Lower lobe of right lung (tissue), 2 donors: ENCODE measurements around the gene HECTD1. TPM values are rescaled to one million over a fixed set of nuclear protein-coding genes. Genes with fewer than 3 reads are reported as not detected.
"Not testable (repeated sequence)": the region's sequence is repeated elsewhere in the genome, so short reads cannot be mapped to it uniquely, and the experiment has no call there.

Source experiments
- ATAC-seq, 2 donors: fragments of 200-7000 bp; cut with Tn5 transposase; one replicate each; pipeline ENCODE4 v1.9.1; 2020 to 2022; ENCODE audit warnings: mild to moderate bottlenecking in 2 of 2, moderate library complexity in 2 of 2
- DNase-seq: peaks from one replicate; pipeline ENCODE4 v3.0.0-alpha.2; 2020
- H3K27ac ChIP-seq: fragments of 200-600 bp; one replicate; pipeline ENCODE4 v1.8.0; 2022
- H3K27me3 ChIP-seq: fragments of 200-600 bp; one replicate; pipeline ENCODE4 v1.8.0; 2022; ENCODE audit warnings: low read depth
- H3K36me3 ChIP-seq: fragments of 200-600 bp; one replicate; pipeline ENCODE4 v1.8.0; 2022; ENCODE audit warnings: mild to moderate bottlenecking
- H3K4me1 ChIP-seq: fragments of 200-600 bp; one replicate; pipeline ENCODE4 v1.8.0; 2022
- H3K4me3 ChIP-seq: fragments of 200-600 bp; one replicate; pipeline ENCODE4 v1.8.0; 2022; ENCODE audit warnings: mild to moderate bottlenecking
- H3K9me3 ChIP-seq: fragments of 200-600 bp; one replicate; pipeline ENCODE4 v1.8.0; 2022
- intact Hi-C: fragments of 100-400 bp; cut with DNase I; formaldehyde crosslinking; loops from one replicate; pipeline ENCODE4 v1.11.0; 2022
- total RNA-seq: library from RNA; stranded (reverse); fragmentation: NEBNext Ultra II Directional; extraction: Animal tissue kit (Norgen Biotek cat#: 25700); gene quantifications from one replicate; pipeline ENCODE4 v1.2.1, GENCODE V29; 2021
- TF ChIP-seq, protein P1 (sequence below): fragments of 200-600 bp; IDR thresholded peaks from one replicate; pipeline ENCODE4 v1.8.0; 2022; ENCODE audit warnings: antibody characterized with exemption, mild to moderate bottlenecking
- donor health status: DM: no; HTN: yes; CAD: no; lungs with severe emphysema.

The HECTD1 gene
- total RNA-seq, 1 donor from 2014 or later: 166 TPM

DNA sequence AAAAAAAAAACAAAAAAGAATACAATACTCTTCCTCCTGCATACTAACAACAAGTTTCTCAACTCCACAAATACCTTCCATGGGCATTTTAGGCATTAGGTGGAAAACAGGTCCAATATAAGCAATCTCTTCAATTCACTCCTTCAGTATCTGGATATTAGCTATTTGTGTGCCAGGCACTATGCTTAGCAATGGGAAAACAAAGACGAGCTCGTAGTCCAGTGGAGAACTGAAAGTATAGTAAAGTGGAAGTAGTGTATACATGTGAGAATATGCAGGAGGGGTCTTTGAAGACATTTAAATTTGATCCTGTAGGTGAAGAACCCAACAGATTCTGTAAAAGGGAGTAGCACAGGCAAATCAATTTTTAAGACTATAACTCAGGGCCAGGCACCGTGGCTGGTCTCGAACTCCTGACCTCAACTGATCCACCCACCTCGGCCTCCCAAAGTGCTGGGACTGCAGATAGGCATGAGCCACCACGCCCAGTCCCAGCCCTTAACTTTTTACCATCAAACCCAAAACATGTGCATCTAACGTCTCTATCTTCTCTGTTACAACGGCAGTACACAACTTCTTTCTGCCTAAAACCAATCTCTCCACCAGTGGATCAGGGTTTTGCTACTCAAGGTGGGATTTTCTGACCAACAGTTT is 10.6 kb downstream of the HECTD1 start:
- Histone ChIP-seq H3K9me3 (no peaks in the 10 kb centered on the region), H3K4me1 (peaks cover 60% of the 10 kb centered on the region), H3K4me3 (no peak overlapping the region), H3K36me3 (peaks cover 48% of the 10 kb centered on the region), H3K27ac (no peak overlapping the region), H3K27me3 (no peaks in the 10 kb centered on the region)
- TF ChIP-seq, protein P1, sequence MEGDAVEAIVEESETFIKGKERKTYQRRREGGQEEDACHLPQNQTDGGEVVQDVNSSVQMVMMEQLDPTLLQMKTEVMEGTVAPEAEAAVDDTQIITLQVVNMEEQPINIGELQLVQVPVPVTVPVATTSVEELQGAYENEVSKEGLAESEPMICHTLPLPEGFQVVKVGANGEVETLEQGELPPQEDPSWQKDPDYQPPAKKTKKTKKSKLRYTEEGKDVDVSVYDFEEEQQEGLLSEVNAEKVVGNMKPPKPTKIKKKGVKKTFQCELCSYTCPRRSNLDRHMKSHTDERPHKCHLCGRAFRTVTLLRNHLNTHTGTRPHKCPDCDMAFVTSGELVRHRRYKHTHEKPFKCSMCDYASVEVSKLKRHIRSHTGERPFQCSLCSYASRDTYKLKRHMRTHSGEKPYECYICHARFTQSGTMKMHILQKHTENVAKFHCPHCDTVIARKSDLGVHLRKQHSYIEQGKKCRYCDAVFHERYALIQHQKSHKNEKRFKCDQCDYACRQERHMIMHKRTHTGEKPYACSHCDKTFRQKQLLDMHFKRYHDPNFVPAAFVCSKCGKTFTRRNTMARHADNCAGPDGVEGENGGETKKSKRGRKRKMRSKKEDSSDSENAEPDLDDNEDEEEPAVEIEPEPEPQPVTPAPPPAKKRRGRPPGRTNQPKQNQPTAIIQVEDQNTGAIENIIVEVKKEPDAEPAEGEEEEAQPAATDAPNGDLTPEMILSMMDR: no peak
- DNase-seq (no peak), ATAC-seq (no peak)
- intact Hi-C loops: no loop called here

DNA sequence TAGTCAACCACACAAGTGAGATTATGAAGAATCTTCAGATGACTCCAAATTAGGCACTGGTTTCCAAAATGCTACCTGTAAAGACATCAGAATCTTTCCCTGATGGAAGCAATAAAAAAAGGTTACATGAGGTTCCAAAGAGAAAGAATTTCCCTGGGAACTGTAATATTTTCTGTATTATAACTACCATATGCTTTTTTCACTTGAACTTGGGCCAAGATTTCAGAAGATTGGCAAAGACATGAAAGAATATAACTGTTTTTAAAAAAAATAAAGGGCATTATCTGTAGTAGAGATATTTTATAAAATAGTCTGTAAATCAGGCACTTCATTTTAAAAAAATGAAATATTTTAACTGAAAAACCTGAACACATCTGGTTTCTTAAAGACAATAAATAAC is 12.9 kb downstream of the HECTD1 start:
- no peaks in the 10 kb centered on the region for H3K27me3 ChIP-seq
- H3K4me3 ChIP-seq: no peak overlapping the region
- intact Hi-C loops: no loop called here
- no peak overlapping the region for H3K27ac ChIP-seq
- peaks cover 41% of the 10 kb centered on the region for H3K4me1 ChIP-seq
- no peaks in the 10 kb centered on the region for H3K9me3 ChIP-seq
- peaks cover 51% of the 10 kb centered on the region for H3K36me3 ChIP-seq
- ATAC-seq (no peak), DNase-seq (no peak)
- TF ChIP-seq, protein P1: no peak

DNA sequence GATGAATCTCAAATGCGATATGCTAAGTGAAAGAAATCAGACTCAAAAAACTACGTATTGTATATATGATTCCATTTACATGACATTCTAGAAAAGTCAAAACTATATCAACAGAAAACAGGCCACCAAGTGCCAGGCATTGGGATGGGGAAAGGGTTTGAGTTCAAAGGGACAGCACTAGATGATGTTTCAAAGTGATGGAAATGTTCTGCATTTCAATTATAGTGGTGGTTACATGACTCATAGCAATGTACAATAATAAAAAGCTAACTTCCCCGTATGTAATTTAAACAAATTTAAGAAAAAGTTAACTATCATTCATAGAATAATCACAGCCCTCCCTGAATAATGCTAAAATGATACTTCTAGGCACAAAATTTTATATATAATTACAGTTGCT is 13.5 kb downstream of the HECTD1 start:
- Histone ChIP-seq H3K9me3 (no peaks in the 10 kb centered on the region), H3K4me1 (peaks cover 35% of the 10 kb centered on the region), H3K27ac (no peak overlapping the region), H3K27me3 (no peaks in the 10 kb centered on the region), H3K4me3 (no peak overlapping the region), H3K36me3 (peaks cover 55% of the 10 kb centered on the region)
- ATAC-seq (no peak), DNase-seq (no peak)
- intact Hi-C loops: no loop called here
- TF ChIP-seq, protein P1: no peak

DNA sequence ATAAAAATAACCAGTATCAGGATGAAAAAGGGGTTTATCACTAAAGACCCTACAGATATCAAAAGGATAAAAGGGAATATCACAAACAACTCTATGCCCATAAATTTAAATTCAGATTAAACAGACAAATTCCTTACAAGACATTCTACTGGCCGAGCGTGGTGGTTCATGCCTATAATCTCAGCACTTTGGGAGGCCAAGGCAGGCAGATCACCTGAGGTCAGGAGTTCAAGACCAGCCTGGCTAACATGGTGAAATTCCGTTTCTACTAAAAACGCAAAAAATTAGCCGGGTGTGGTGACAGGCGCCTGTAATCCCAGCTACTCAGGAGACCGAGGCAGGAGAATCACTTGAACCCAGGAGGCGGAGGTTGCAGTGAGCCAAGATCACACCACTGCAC is 15.0 kb downstream of the HECTD1 start:
- H3K9me3 ChIP-seq, H3K27me3 ChIP-seq, DNase-seq, H3K27ac ChIP-seq, H3K4me3 ChIP-seq, intact Hi-C loops, ATAC-seq: not testable (repeated sequence)
- Histone ChIP-seq H3K4me1 (peaks cover 20% of the 10 kb centered on the region), H3K36me3 (peaks cover 50% of the 10 kb centered on the region)

DNA sequence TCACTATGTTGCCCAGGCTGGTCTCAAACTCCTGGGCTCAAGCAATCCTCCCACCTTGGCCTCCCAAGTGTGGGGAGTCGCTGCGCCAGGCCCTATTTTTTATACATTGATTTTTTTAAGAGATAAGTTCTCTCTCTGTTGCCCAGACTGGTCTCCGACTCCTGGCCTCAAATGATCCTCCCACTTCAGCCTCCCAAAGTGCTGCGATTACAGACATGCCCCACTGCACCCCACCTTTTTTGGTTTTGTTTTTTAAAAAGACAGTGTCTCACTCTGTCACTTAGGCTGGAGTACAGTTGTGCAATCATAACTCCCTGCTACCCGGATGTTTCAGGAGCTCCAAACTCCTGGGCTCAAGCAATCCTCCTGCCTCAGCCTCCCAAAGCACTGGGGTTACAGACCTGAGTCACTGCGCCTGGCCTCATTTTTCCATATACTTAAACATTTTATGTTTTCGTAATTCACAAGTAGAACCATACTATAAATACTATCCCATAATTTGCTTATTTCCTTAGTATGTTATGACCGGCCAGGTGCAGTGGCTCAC is 16.8 kb downstream of the HECTD1 start:
- ATAC-seq (no peak), DNase-seq (no peak)
- no peak overlapping the region for H3K27ac ChIP-seq
- TF ChIP-seq, protein P1: no peak
- intact Hi-C loops: no loop called here
- no peaks in the 10 kb centered on the region for H3K27me3 ChIP-seq
- no peaks in the 10 kb centered on the region for H3K9me3 ChIP-seq
- peaks cover 10% of the 10 kb centered on the region for H3K4me1 ChIP-seq
- H3K36me3 ChIP-seq: peaks cover 44% of the 10 kb centered on the region
- H3K4me3 ChIP-seq: no peak overlapping the region

DNA sequence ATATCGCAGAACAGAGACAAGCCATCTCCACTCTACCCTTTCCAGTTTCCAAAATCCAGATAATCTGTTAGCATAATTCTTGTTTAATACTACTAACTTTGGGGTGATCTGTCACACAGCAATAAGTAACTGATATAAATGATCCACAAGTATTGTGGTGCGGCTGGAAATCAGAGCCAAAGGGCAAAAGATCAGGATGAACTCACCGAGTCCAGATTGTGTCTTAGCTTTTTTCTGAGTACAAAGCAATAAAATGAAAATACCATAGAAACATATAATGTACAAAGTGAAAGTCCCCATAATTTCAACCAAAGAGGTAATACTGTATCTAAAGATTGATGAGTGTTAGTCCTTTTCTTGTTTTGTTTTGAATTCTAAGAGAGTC is 17.4 kb downstream of the HECTD1 start:
- intact Hi-C loops: no loop called here
- H3K36me3 ChIP-seq: peaks cover 47% of the 10 kb centered on the region
- TF ChIP-seq, protein P1: no peak
- H3K9me3 ChIP-seq: no peaks in the 10 kb centered on the region
- no peak overlapping the region for H3K4me3 ChIP-seq
- ATAC-seq (no peak), DNase-seq (no peak)
- H3K27me3 ChIP-seq: no peaks in the 10 kb centered on the region
- H3K4me1 ChIP-seq: peaks cover 6% of the 10 kb centered on the region
- no peak overlapping the region for H3K27ac ChIP-seq
